Natural killer cell (primary cell): ENCODE measurements around the gene MTR. TPM values are rescaled to one million over a fixed set of nuclear protein-coding genes. Genes with fewer than 3 reads are reported as not detected.

Source experiments
- ATAC-seq, 3 donors: fragments of 150-1000 bp in 2 of 3; fragments of 200-7000 bp in 1 of 3; cut with Tn5 transposase; 1 replicate in 1 of 3; 2 replicates in 2 of 3; pipeline ENCODE4 v1.10.0; 2021; ENCODE audit warnings: mild to moderate bottlenecking in 2 of 3, moderate library complexity in 2 of 3
- DNase-seq, 2 donors: peaks; one replicate each; pipeline versions ENCODE4 v3.0.0 to v3.0.0-alpha.2; 2013 to 2021; ENCODE audit warnings: mixed read lengths in 1 of 2
- H3K27ac ChIP-seq: one replicate; pipeline ENCODE4 v1.5.1; 2013; ENCODE audit warnings: mild to moderate bottlenecking, low read length
- H3K27me3 ChIP-seq: one replicate; pipeline ENCODE4 v1.6.1; 2013; ENCODE audit warnings: low read length; ENCODE audit not compliant: control insufficient read depth, insufficient read depth
- H3K36me3 ChIP-seq: one replicate; pipeline ENCODE4 v1.6.1; 2013; ENCODE audit warnings: low read length; ENCODE audit not compliant: control insufficient read depth, insufficient read depth
- H3K4me1 ChIP-seq: one replicate; pipeline ENCODE4 v1.6.1; 2013; ENCODE audit warnings: low read length; ENCODE audit not compliant: control insufficient read depth, insufficient read depth
- H3K4me3 ChIP-seq: one replicate; pipeline ENCODE4 v1.5.1; 2013; ENCODE audit warnings: low read length
- H3K9me3 ChIP-seq: one replicate; pipeline ENCODE4 v1.6.1; 2013; ENCODE audit warnings: low read length; ENCODE audit not compliant: control insufficient read depth, insufficient read depth
- H3K27ac Mint-ChIP-seq, 2 donors: one replicate each; pipeline ENCODE4 v1.8.0; 2022; ENCODE audit warnings: mild to moderate bottlenecking in 2 of 2, mixed read lengths in 2 of 2, moderate library complexity in 1 of 2
- H3K27me3 Mint-ChIP-seq, 2 donors: one replicate each; pipeline ENCODE4 v1.8.0; 2022; ENCODE audit warnings: low read depth in 2 of 2, mixed read lengths in 2 of 2
- H3K36me3 Mint-ChIP-seq: one replicate; pipeline ENCODE4 v1.8.0; 2022; ENCODE audit warnings: mixed read lengths
- H3K4me1 Mint-ChIP-seq, 2 donors: one replicate each; pipeline ENCODE4 v1.8.0; 2022; ENCODE audit warnings: mixed read lengths in 2 of 2
- H3K4me3 Mint-ChIP-seq: one replicate; pipeline ENCODE4 v1.8.0; 2022; ENCODE audit warnings: mild to moderate bottlenecking, moderate library complexity, mixed read lengths
- H3K9me3 Mint-ChIP-seq, 2 donors: one replicate each; pipeline ENCODE4 v1.8.0; 2022; ENCODE audit warnings: mixed read lengths in 2 of 2
- WGBS: methylation state at CpG from one replicate; pipeline ENCODE4 v1.1.7; 2013; ENCODE audit warnings: missing lambda C conversion rate; ENCODE audit not compliant: insufficient coverage; 5-methylcytosine and 5-hydroxymethylcytosine counted together
- intact Hi-C: fragments of 100-400 bp; cut with micrococcal nuclease; formaldehyde crosslinking; loops from one replicate; pipeline ENCODE4 v1.14.2; 2022
- total RNA-seq, 4 donors: library from RNA; stranded (reverse); fragments of 120-200 nt in 1 of 4; gene quantifications; one replicate each; pipeline versions ENCODE4 v1.2.3 to v1.2.4, GENCODE V29; 2013 to 2022
- TF ChIP-seq, protein P1 (sequence below): fragments of 200-600 bp; IDR thresholded peaks from one replicate; pipeline ENCODE4 v1.8.0; 2022; ENCODE audit warnings: antibody characterized with exemption

MTR gene
- total RNA-seq, 3 donors from 2014 or later (not counting 1 experiment from before 2014, with no cell fraction given), result 28.4 to 41.1 (median 38.4) TPM

DNA sequence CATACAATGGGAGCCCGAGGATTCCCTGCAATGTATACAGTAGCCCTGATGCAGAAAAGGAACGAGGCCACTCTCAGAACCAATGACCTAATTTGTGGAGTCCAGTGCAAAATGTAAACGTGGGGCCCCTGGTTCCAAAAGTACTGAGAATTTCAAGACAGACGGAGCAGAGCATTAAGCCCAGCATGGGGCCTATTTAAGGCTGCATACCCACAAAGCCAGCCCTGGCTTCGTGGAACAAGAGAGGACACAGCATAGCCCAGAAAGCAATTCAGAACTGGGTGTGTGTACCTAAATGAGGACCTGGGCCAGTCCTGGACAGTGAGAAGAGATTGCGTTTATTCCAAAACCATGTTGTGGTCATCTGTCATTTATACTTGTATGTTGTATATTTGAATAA lies 153.9 kb downstream of the MTR start:
- Histone ChIP-seq H3K27ac (no peak overlapping the region), H3K36me3 (no peaks in the 10 kb centered on the region), H3K9me3 (no peaks in the 10 kb centered on the region), H3K4me3 (no peak overlapping the region), H3K27me3 (no peaks in the 10 kb centered on the region), H3K4me1 (no peaks in the 10 kb centered on the region)
- Mint-ChIP-seq H3K9me3 (peaks cover 0 to 2% of the 10 kb centered on the region in 2 donors), H3K27me3 (peaks cover 0 to 3% of the 10 kb centered on the region in 2 donors), H3K27ac (no peak overlapping the region), H3K4me1 (no peaks in the 10 kb centered on the region), H3K4me3 (no peak overlapping the region), H3K36me3 (no peaks in the 10 kb centered on the region)
- TF ChIP-seq, protein P1, sequence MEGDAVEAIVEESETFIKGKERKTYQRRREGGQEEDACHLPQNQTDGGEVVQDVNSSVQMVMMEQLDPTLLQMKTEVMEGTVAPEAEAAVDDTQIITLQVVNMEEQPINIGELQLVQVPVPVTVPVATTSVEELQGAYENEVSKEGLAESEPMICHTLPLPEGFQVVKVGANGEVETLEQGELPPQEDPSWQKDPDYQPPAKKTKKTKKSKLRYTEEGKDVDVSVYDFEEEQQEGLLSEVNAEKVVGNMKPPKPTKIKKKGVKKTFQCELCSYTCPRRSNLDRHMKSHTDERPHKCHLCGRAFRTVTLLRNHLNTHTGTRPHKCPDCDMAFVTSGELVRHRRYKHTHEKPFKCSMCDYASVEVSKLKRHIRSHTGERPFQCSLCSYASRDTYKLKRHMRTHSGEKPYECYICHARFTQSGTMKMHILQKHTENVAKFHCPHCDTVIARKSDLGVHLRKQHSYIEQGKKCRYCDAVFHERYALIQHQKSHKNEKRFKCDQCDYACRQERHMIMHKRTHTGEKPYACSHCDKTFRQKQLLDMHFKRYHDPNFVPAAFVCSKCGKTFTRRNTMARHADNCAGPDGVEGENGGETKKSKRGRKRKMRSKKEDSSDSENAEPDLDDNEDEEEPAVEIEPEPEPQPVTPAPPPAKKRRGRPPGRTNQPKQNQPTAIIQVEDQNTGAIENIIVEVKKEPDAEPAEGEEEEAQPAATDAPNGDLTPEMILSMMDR, result no peak
- ATAC-seq (no peak), DNase-seq (no peak)
- 68% methylated on average over 6 of the region's 6 CpGs for WGBS
- intact Hi-C loops, result no loop called here

DNA sequence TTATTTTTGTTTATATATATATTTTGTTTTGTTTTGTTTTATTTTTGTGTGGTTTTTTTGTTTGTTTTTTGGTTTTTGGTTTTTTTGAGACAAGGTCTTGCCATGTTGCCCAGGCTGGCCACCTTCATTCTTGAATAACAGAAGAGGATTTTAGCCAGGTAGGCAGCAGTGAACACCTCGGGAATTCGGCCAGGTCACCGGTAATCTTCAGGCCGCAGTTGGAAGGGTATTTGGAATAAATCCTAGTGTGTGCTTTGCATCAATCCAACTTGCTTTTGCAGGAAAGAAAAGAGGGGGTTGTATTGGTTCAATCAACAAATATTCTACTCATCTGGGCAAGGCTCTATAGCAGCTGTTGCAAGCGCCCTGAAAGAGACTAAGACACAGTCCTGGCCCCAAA lies 155.3 kb downstream of the MTR start:
- Mint-ChIP-seq H3K4me3 (no peak overlapping the region), H3K27ac (no peak overlapping the region), H3K27me3 (peaks cover 0 to 3% of the 10 kb centered on the region in 2 donors), H3K4me1 (no peaks in the 10 kb centered on the region), H3K36me3 (no peaks in the 10 kb centered on the region), H3K9me3 (no peaks in the 10 kb centered on the region)
- H3K4me1 ChIP-seq, result no peaks in the 10 kb centered on the region
- ATAC-seq (no peak), DNase-seq (no peak)
- H3K36me3 ChIP-seq, result no peaks in the 10 kb centered on the region
- no peaks in the 10 kb centered on the region for H3K9me3 ChIP-seq
- TF ChIP-seq, protein P1, result no peak
- no peak overlapping the region for H3K4me3 ChIP-seq
- H3K27ac ChIP-seq, result no peak overlapping the region
- no peaks in the 10 kb centered on the region for H3K27me3 ChIP-seq
- 85% methylated on average over 5 of the region's 5 CpGs for WGBS
- intact Hi-C loops, result no loop called here

DNA sequence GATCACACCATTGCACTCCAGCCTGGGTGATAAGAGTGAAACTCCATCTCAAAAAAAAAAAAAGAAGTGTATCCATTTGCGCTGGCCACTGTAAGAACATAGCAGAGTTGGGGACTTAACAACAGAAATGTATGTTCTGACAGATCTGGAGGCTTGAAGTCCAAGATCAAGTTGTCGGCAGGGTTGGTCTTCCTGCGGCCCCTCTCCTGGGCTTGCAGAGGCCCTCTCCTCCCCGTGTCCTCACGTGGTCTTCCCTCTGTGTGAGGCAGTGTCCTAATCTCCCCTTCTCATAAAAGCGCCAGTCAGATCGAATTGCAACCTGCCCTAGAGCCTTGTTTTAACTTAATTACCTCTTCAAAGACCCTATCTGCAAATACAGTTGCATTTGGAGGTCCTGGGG lies 156.6 kb downstream of the MTR start:
- no peaks in the 10 kb centered on the region for H3K9me3 ChIP-seq
- WGBS, result 50% methylated on average over 7 of the region's 7 CpGs
- Mint-ChIP-seq H3K4me3 (no peak overlapping the region), H3K36me3 (no peaks in the 10 kb centered on the region), H3K27ac (no peak overlapping the region), H3K9me3 (no peaks in the 10 kb centered on the region), H3K4me1 (no peaks in the 10 kb centered on the region), H3K27me3 (peaks cover 0 to 3% of the 10 kb centered on the region in 2 donors)
- H3K4me1 ChIP-seq, result no peaks in the 10 kb centered on the region
- no peaks in the 10 kb centered on the region for H3K27me3 ChIP-seq
- H3K4me3 ChIP-seq, result no peak overlapping the region
- ATAC-seq (no peak), DNase-seq (no peak)
- H3K36me3 ChIP-seq, result no peaks in the 10 kb centered on the region
- intact Hi-C loops, result no loop called here
- no peak overlapping the region for H3K27ac ChIP-seq
- TF ChIP-seq, protein P1, result no peak

DNA sequence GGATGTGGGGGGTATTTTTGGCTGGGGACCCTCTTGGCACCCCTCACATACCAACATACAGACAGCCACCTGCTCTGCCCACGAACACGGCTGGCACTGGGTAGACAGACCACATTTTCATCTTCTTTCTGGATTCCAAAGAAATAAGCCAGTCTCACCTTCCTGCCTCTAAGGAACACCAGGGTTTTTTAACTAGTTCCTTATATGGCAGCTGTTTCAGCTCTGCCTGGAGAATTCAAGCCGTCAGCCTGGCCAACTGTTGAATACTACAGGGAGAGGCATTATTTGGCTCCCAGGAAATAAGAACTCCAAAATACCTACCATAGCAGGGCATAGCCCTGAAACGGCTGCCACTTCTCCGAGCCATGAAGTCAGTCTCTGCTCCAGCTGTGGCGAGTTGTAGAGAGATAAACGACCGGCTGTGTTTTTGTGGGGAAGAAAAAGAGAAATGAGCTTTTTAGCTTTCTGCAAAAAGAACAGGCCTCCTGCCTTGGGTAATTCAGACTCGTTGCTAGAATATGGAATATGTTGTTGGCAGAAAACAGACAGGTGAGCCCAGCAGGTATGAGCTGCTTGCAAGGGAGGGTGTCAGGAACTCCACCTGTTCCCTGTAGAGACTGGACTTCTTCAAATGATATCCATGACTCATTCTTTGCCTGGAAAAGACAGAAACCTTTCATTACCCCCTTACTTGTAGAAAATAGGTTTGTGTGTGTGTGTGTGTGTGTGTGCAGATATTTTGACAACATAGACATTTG lies 157.3 kb downstream of the MTR start:
- Histone ChIP-seq H3K4me3 (no peak overlapping the region), H3K27ac (no peak overlapping the region), H3K27me3 (no peaks in the 10 kb centered on the region), H3K36me3 (no peaks in the 10 kb centered on the region), H3K4me1 (no peaks in the 10 kb centered on the region), H3K9me3 (no peaks in the 10 kb centered on the region)
- intact Hi-C loops, result no loop called here
- Mint-ChIP-seq H3K4me1 (no peaks in the 10 kb centered on the region), H3K27me3 (peaks cover 0 to 3% of the 10 kb centered on the region in 2 donors), H3K27ac (no peak overlapping the region), H3K9me3 (no peaks in the 10 kb centered on the region), H3K4me3 (no peak overlapping the region), H3K36me3 (no peaks in the 10 kb centered on the region)
- no peak for ATAC-seq
- 53% methylated on average over 9 of the region's 9 CpGs for WGBS
- TF ChIP-seq, protein P1, result no peak
- DNase-seq, result no peak
